Lower lobe of right lung (tissue), 2 donors: ENCODE results near the gene UNC5CL. TPM values are rescaled to one million over a fixed set of nuclear protein-coding genes. Genes with fewer than 3 reads are reported as not detected.

Experiments used
- ATAC-seq, 2 donors: fragments of 200-7000 bp; cut with Tn5 transposase; one replicate each; pipeline ENCODE4 v1.9.1; 2020 to 2022; ENCODE audit warnings: mild to moderate bottlenecking in 2 of 2, moderate library complexity in 2 of 2
- DNase-seq: peaks from one replicate; pipeline ENCODE4 v3.0.0-alpha.2; 2020
- H3K27ac ChIP-seq: fragments of 200-600 bp; one replicate; pipeline ENCODE4 v1.8.0; 2022
- H3K27me3 ChIP-seq: fragments of 200-600 bp; one replicate; pipeline ENCODE4 v1.8.0; 2022; ENCODE audit warnings: low read depth
- H3K36me3 ChIP-seq: fragments of 200-600 bp; one replicate; pipeline ENCODE4 v1.8.0; 2022; ENCODE audit warnings: mild to moderate bottlenecking
- H3K4me1 ChIP-seq: fragments of 200-600 bp; one replicate; pipeline ENCODE4 v1.8.0; 2022
- H3K4me3 ChIP-seq: fragments of 200-600 bp; one replicate; pipeline ENCODE4 v1.8.0; 2022; ENCODE audit warnings: mild to moderate bottlenecking
- H3K9me3 ChIP-seq: fragments of 200-600 bp; one replicate; pipeline ENCODE4 v1.8.0; 2022
- CTCF ChIP-seq: fragments of 200-600 bp; IDR thresholded peaks from one replicate; pipeline ENCODE4 v1.8.0; 2022; ENCODE audit warnings: antibody characterized with exemption, mild to moderate bottlenecking
- intact Hi-C: fragments of 100-400 bp; cut with DNase I; formaldehyde crosslinking; loops from one replicate; pipeline ENCODE4 v1.11.0; 2022
- total RNA-seq: library from RNA; stranded (reverse); fragmentation: NEBNext Ultra II Directional; extraction: Animal tissue kit (Norgen Biotek cat#: 25700); gene quantifications from one replicate; pipeline ENCODE4 v1.2.1, GENCODE V29; 2021
- donor health status: DM: no; HTN: yes; CAD: no; lungs with severe emphysema.

The UNC5CL gene
- total RNA-seq, 1 donor from 2014 or later, result 1.1 TPM

- H3K36me3 ChIP-seq, result no peaks in the 10 kb centered on the region
- no peaks in the 10 kb centered on the region for H3K27me3 ChIP-seq
- no peaks in the 10 kb centered on the region for H3K9me3 ChIP-seq
- H3K4me3 ChIP-seq, result no peak overlapping the region
- H3K4me1 ChIP-seq, result peaks cover 16% of the 10 kb centered on the region
- intact Hi-C loops, result no loop called here
- ATAC-seq (no peak), DNase-seq (no peak)
- no peak for TF ChIP-seq CTCF
- H3K27ac ChIP-seq, result no peak overlapping the region
Observed at GRCh38 chr6:40992746-40993145, 46.3 kb downstream of the UNC5CL start.

GRCh38 chr6:40990301-40990700, 48.7 kb downstream of the UNC5CL start:
- H3K4me1 ChIP-seq, result no peaks in the 10 kb centered on the region
- no peak overlapping the region for H3K4me3 ChIP-seq
- no peaks in the 10 kb centered on the region for H3K9me3 ChIP-seq
- no peak for TF ChIP-seq CTCF
- ATAC-seq (no peak), DNase-seq (no peak)
- no peak overlapping the region for H3K27ac ChIP-seq
- H3K36me3 ChIP-seq, result no peaks in the 10 kb centered on the region
- intact Hi-C loops, result no loop called here
- H3K27me3 ChIP-seq, result no peaks in the 10 kb centered on the region

GRCh38 chr6:40989204-40990169, 49.5 kb downstream of the UNC5CL start:
- no peak overlapping the region for H3K4me3 ChIP-seq
- H3K4me1 ChIP-seq, result no peaks in the 10 kb centered on the region
- no peaks in the 10 kb centered on the region for H3K27me3 ChIP-seq
- H3K27ac ChIP-seq, result no peak overlapping the region
- no peaks in the 10 kb centered on the region for H3K36me3 ChIP-seq
- intact Hi-C loops, result no loop called here
- no peak for ATAC-seq
- no peak for DNase-seq
- no peaks in the 10 kb centered on the region for H3K9me3 ChIP-seq
- no peak for TF ChIP-seq CTCF

GRCh38 chr6:40988634-40989033, 50.4 kb downstream of the UNC5CL start:
- H3K27me3 ChIP-seq, result no peaks in the 10 kb centered on the region
- no peaks in the 10 kb centered on the region for H3K4me1 ChIP-seq
- no peak overlapping the region for H3K4me3 ChIP-seq
- intact Hi-C loops, result no loop called here
- no peaks in the 10 kb centered on the region for H3K9me3 ChIP-seq
- ATAC-seq, result peak in 1 of 2 donors; percentile 59
- TF ChIP-seq CTCF, result no peak
- H3K36me3 ChIP-seq, result no peaks in the 10 kb centered on the region
- no peak for DNase-seq
- H3K27ac ChIP-seq, result no peak overlapping the region

GRCh38 chr6:40986921-40987819, 51.9 kb downstream of the UNC5CL start:
- Histone ChIP-seq H3K4me3 (no peak overlapping the region), H3K27me3 (no peaks in the 10 kb centered on the region), H3K9me3 (no peaks in the 10 kb centered on the region), H3K4me1 (no peaks in the 10 kb centered on the region), H3K36me3 (no peaks in the 10 kb centered on the region), H3K27ac (no peak overlapping the region)
- intact Hi-C loops, result no loop called here
- ATAC-seq (no peak), DNase-seq (no peak)
- no peak for TF ChIP-seq CTCF
